ENCODE results near the gene FANCM. TPM values are rescaled to one million over a fixed set of nuclear protein-coding genes. Genes with fewer than 3 reads are reported as not detected.

FANCM gene
- total and polyA plus RNA-seq, 3 donors from 2014 or later: 9.3 to 25.2 (median 16.4) TPM

- Histone ChIP-seq H3K4me1 (no peaks in the 10 kb centered on the region), H3K36me3 (ENCODE audit: low read depth, missing control alignments) (no peaks in the 10 kb centered on the region), H3K27me3 (no peaks in the 10 kb centered on the region), H3K9me3 (no peaks in the 10 kb centered on the region), H3K27ac (no peak overlapping the region), H3K4me3 (no peak overlapping the region)
- WGBS, 2 donors: 93 to 94% methylated on average over 4 of the region's 4 CpGs
- no peak for TF ChIP-seq POLR2A (IDR thresholded peaks at IDR 0.05)
- TF ChIP-seq CTCF (IDR thresholded peaks at IDR 0.05): no peak
- intact Hi-C loops (cut with DNase I; ENCODE audit: low total_unique reads): no loop called here
- no peak for DNase-seq
Measured at GRCh38 chr14:45150386-45150890, 14.7 kb downstream of the FANCM start.

- Histone ChIP-seq H3K9me3 (no peaks in the 10 kb centered on the region), H3K36me3 (ENCODE audit: low read depth, missing control alignments) (no peaks in the 10 kb centered on the region), H3K27me3 (no peaks in the 10 kb centered on the region), H3K27ac (no peak overlapping the region), H3K4me1 (no peaks in the 10 kb centered on the region), H3K4me3 (no peak overlapping the region)
- intact Hi-C loops (cut with DNase I; ENCODE audit: low total_unique reads): no loop called here
- DNase-seq: no peak
- TF ChIP-seq CTCF (IDR thresholded peaks at IDR 0.05) (no peak), POLR2A (IDR thresholded peaks at IDR 0.05) (no peak)
Measured at GRCh38 chr14:45156067-45156466, 20.3 kb downstream of the FANCM start.

GRCh38 chr14:45169906-45170305 is 34.2 kb downstream of the FANCM start:
- intact Hi-C loops (cut with DNase I; ENCODE audit: low total_unique reads): no loop called here
- no peak overlapping the region for H3K4me3 ChIP-seq
- TF ChIP-seq POLR2A (IDR thresholded peaks at IDR 0.05): no peak
- TF ChIP-seq CTCF (IDR thresholded peaks at IDR 0.05): no peak

GRCh38 chr14:45177076-45177475 is 41.3 kb downstream of the FANCM start:
- no peak for DNase-seq
- no peaks in the 10 kb centered on the region for H3K9me3 ChIP-seq
- no peaks in the 10 kb centered on the region for H3K36me3 ChIP-seq (ENCODE audit: low read depth, missing control alignments)
- intact Hi-C loops (cut with DNase I; ENCODE audit: low total_unique reads): no loop called here
- no peak overlapping the region for H3K4me3 ChIP-seq
- H3K27ac ChIP-seq: no peak overlapping the region
- H3K4me1 ChIP-seq: no peaks in the 10 kb centered on the region
- H3K27me3 ChIP-seq: no peaks in the 10 kb centered on the region
- 90 to 91% methylated on average over 5 of the region's 5 CpGs for WGBS, 2 donors
- TF ChIP-seq POLR2A (IDR thresholded peaks at IDR 0.05): no peak
- no peak for TF ChIP-seq CTCF (IDR thresholded peaks at IDR 0.05)

More at GRCh38 chr14:45169906-45170305, 34.2 kb downstream of the FANCM start:
- no peaks in the 10 kb centered on the region for H3K36me3 ChIP-seq (ENCODE audit: low read depth, missing control alignments)
- H3K9me3 ChIP-seq: no peaks in the 10 kb centered on the region
- no peaks in the 10 kb centered on the region for H3K27me3 ChIP-seq
- no peak for DNase-seq
- H3K27ac ChIP-seq: no peak overlapping the region
- no peaks in the 10 kb centered on the region for H3K4me1 ChIP-seq

- WGBS, 2 donors: 93 to 94% methylated on average over 5 of the region's 5 CpGs
- DNase-seq: no peak
Measured at GRCh38 chr14:45181329-45181728, 45.6 kb downstream of the FANCM start.

More at GRCh38 chr14:45181329-45181728, 45.6 kb downstream of the FANCM start:
- no peak overlapping the region for H3K27ac ChIP-seq
- no peak overlapping the region for H3K4me3 ChIP-seq
- H3K36me3 ChIP-seq (ENCODE audit: low read depth, missing control alignments): no peaks in the 10 kb centered on the region
- TF ChIP-seq POLR2A (IDR thresholded peaks at IDR 0.05) (no peak), CTCF (IDR thresholded peaks at IDR 0.05) (no peak)
- H3K9me3 ChIP-seq: no peaks in the 10 kb centered on the region
- no peaks in the 10 kb centered on the region for H3K4me1 ChIP-seq
- H3K27me3 ChIP-seq: no peaks in the 10 kb centered on the region
- intact Hi-C loops (cut with DNase I; ENCODE audit: low total_unique reads): no loop called here

Data from testis (tissue), 3 donors.